K562 (cell line): ENCODE results near the gene EPSTI1. TPM values are rescaled to one million over a fixed set of nuclear protein-coding genes. Genes with fewer than 3 reads are reported as not detected.

Experiments
- ATAC-seq: fragments of 200-7000 bp; cut with Tn5 transposase; 3 replicates; pipeline ENCODE4 v1.9.1; 2020; ENCODE audit warnings: moderate library complexity
- BruUV-seq: library from RNA; stranded (reverse); fragments of 400-500 nt; replicated peaks from 2 replicates; lab custom pipeline; 2021; lab: Mats Ljungman, UMichigan
- CTCF ChIA-PET: fragments of 300-600 bp; formaldehyde crosslinking; extraction: SDS; loops from one replicate; lab custom pipeline; 2021; ENCODE audit warnings: low intra/inter-chr PET ratio; lab: Yijun Ruan, JAX
- POLR2A ChIA-PET: fragments of 300-600, 350-650 bp; sonication (Branson Sonifier 250); formaldehyde crosslinking; extraction: SDS; loops from one replicate; lab custom pipeline; 2021; ENCODE audit warnings: antibody characterized with exemption, inconsistent platforms; lab: Yijun Ruan, JAX
- DNase-seq, 4 experiments: peaks; one replicate each; pipeline versions ENCODE4 v3.0.0 to v3.0.0-alpha.2; 2011 to 2018; ENCODE audit warnings: low spot score in 3 of 4, mixed read lengths in 3 of 4; ENCODE audit errors: extremely low read depth in 1 of 4
- FAIRE-seq: peaks from 2 replicates; lab custom pipeline; 2011; peaks lifted over from hg19 to GRCh38; lab: Jason Lieb, UNC
- H2AFZ ChIP-seq: 2 replicates; pipeline ENCODE4 v1.6.0; 2011; ENCODE audit warnings: low read depth, low read length, control low read depth, inconsistent platforms
- H3K27ac ChIP-seq: fragments of 200-600 bp; 3 replicates; pipeline ENCODE4 v1.8.0; 2011; ENCODE audit warnings: low read depth, mild to moderate bottlenecking, control low read depth, inconsistent platforms, low read length, moderate library complexity, mixed read lengths; ENCODE audit errors: extremely low read depth
- H3K27me3 ChIP-seq, 2 experiments: fragments of 300-600 bp in 1 of 2; 2 replicates in 1 of 2; 3 replicates in 1 of 2; pipeline versions ENCODE4 v1.6.0 to v1.8.0; 2011; ENCODE audit warnings: inconsistent platforms in 2 of 2, low read length in 2 of 2, mild to moderate bottlenecking in 1 of 2, mixed read lengths in 1 of 2, moderate library complexity in 1 of 2; ENCODE audit not compliant: control insufficient read depth in 2 of 2, insufficient read depth in 2 of 2
- H3K36me3 ChIP-seq: fragments of 300-600 bp; 3 replicates; pipeline ENCODE4 v1.8.0; 2011; ENCODE audit warnings: mild to moderate bottlenecking, low read length, inconsistent platforms; ENCODE audit not compliant: control insufficient read depth, insufficient read depth
- H3K4me1 ChIP-seq, 2 experiments: fragments of 200-600 bp in 1 of 2; replicated peaks in 1 of 2; 2 replicates in 1 of 2; 3 replicates in 1 of 2; pipeline versions ENCODE4 v1.5.1 to v1.8.0; 2011; ENCODE audit warnings: inconsistent platforms in 2 of 2, low read length in 2 of 2, mild to moderate bottlenecking in 1 of 2, mixed read lengths in 1 of 2, moderate library complexity in 1 of 2; ENCODE audit not compliant: control insufficient read depth in 2 of 2, insufficient read depth in 2 of 2
- H3K4me2 ChIP-seq: 2 replicates; pipeline ENCODE4 v1.6.1; 2011; ENCODE audit warnings: low read length, control low read depth, inconsistent platforms, mixed read lengths; ENCODE audit not compliant: insufficient read depth
- H3K4me3 ChIP-seq: fragments of 200-600 bp; sonication (generic), shearing (Covaris generic); 2 replicates; pipeline ENCODE4 v1.5.1; 2016; ENCODE audit warnings: control low read depth, inconsistent platforms
- H3K79me2 ChIP-seq: fragments of 200-600 bp; 3 replicates; pipeline ENCODE4 v1.8.0; 2011; ENCODE audit warnings: low read length, inconsistent platforms; ENCODE audit not compliant: control insufficient read depth, insufficient read depth
- H3K9ac ChIP-seq, 2 experiments: 2 replicates each; pipeline versions ENCODE4 v1.6.0 to v1.6.1; 2011; ENCODE audit warnings: low read depth in 2 of 2, low read length in 2 of 2, control low read depth in 1 of 2, inconsistent platforms in 1 of 2, mild to moderate bottlenecking in 1 of 2, mixed read lengths in 1 of 2; ENCODE audit not compliant: insufficient read depth in 1 of 2
- H3K9me1 ChIP-seq: one replicate; pipeline ENCODE4 v1.6.0; 2011; ENCODE audit warnings: inconsistent platforms, mild to moderate bottlenecking, low read length, moderate library complexity; ENCODE audit not compliant: control insufficient read depth, insufficient read depth
- H3K9me3 ChIP-seq: replicated peaks from 2 replicates; pipeline ENCODE4 v1.5.1; 2011; ENCODE audit warnings: low read depth, low read length, inconsistent platforms; ENCODE audit not compliant: control insufficient read depth, insufficient read depth
- H4K20me1 ChIP-seq: replicated peaks from 2 replicates; pipeline ENCODE4 v1.6.1; 2011; ENCODE audit warnings: low read length, inconsistent platforms, mixed read lengths; ENCODE audit not compliant: control insufficient read depth, insufficient read depth
- ADNP ChIP-seq: fragments of 200-800 bp; sonication (Bioruptor generic); IDR thresholded peaks from 2 replicates; pipeline ENCODE4 v1.6.1; 2016; ENCODE audit warnings: missing genetic modification characterization, missing compliant biosample characterization
- BRCA1 ChIP-seq, 2 experiments: fragments of 450-650 bp in 1 of 2; sonication (generic) in 1 of 2; formaldehyde crosslinking in 1 of 2; IDR thresholded peaks; 2 replicates each; pipeline versions ENCODE4 v1.5.0 to v1.6.1; 2017 to 2020; ENCODE audit warnings: mild to moderate bottlenecking in 1 of 2, missing genetic modification reagents in 1 of 2
- EP300 ChIP-seq: IDR thresholded peaks from 2 replicates; pipeline ENCODE4 v1.6.1; 2012; ENCODE audit warnings: low read length, improper control_type of control experiment
- ERF ChIP-seq: fragments of 450-650 bp; formaldehyde crosslinking; IDR thresholded peaks from 2 replicates; pipeline ENCODE4 v1.4.0; 2020; ENCODE audit warnings: mild to moderate bottlenecking, mixed read lengths
- FOXJ2 ChIP-seq: fragments of 200-800 bp; sonication (Bioruptor generic); IDR thresholded peaks from 2 replicates; pipeline ENCODE4 v1.6.1; 2016; ENCODE audit warnings: missing genetic modification characterization, missing compliant biosample characterization
- GTF2F1 ChIP-seq: IDR thresholded peaks from 2 replicates; pipeline ENCODE4 v1.6.1; 2011; ENCODE audit warnings: low read depth, low read length, improper control_type of control experiment
- JUND ChIP-seq, 2 experiments: IDR thresholded peaks; 2 replicates in 1 of 2; 3 replicates in 1 of 2; pipeline ENCODE4 v1.6.1; 2011; ENCODE audit warnings: borderline replicate concordance in 2 of 2, low read depth in 2 of 2, low read length in 2 of 2, improper control_type of control experiment in 1 of 2, missing biosample characterization in 1 of 2, missing genetic modification characterization in 1 of 2, missing genetic modification reagents in 1 of 2
- KLF1 ChIP-seq: fragments of 450-650 bp; IDR thresholded peaks from 2 replicates; pipeline ENCODE4 v1.6.1; 2016; ENCODE audit warnings: missing genetic modification characterization, missing compliant biosample characterization
- L3MBTL2 ChIP-seq: fragments of 450-650 bp; IDR thresholded peaks from 2 replicates; pipeline ENCODE4 v1.6.1; 2016; ENCODE audit warnings: mild to moderate bottlenecking, moderate library complexity
- NFRKB ChIP-seq: fragments of 450-650 bp; IDR thresholded peaks from 2 replicates; pipeline ENCODE4 v1.6.1; 2016; ENCODE audit warnings: low read depth
- NUFIP1 ChIP-seq: fragments of 450-650 bp; IDR thresholded peaks from 2 replicates; pipeline ENCODE4 v1.6.1; 2018; ENCODE audit not compliant: partially characterized antibody
- PHF21A ChIP-seq: fragments of 450-650 bp; IDR thresholded peaks from 2 replicates; pipeline ENCODE4 v1.6.1; 2017; ENCODE audit warnings: low read depth, borderline replicate concordance
- SRSF9 ChIP-seq: fragments of 200-400 bp; formaldehyde crosslinking; IDR thresholded peaks from 2 replicates; pipeline ENCODE4 v1.6.1; 2017; ENCODE audit warnings: low read depth, low read length, borderline replicate concordance
- TAF1 ChIP-seq: IDR thresholded peaks from 2 replicates; pipeline ENCODE4 v1.6.1; 2011; ENCODE audit warnings: mild to moderate bottlenecking, low read length, moderate library complexity; ENCODE audit not compliant: insufficient read depth, control insufficient read depth, severe bottlenecking; ENCODE audit errors: extremely low read depth
- TBL1XR1 ChIP-seq, 2 experiments: IDR thresholded peaks; 2 replicates each; pipeline ENCODE4 v1.6.1; 2012; ENCODE audit warnings: improper control_type of control experiment in 2 of 2, low read length in 2 of 2, mild to moderate bottlenecking in 1 of 2
- TRIM24 ChIP-seq, 2 experiments: fragments of 450-650 bp; IDR thresholded peaks; 2 replicates each; pipeline ENCODE4 v1.6.1; 2016
- ZKSCAN8 ChIP-seq: fragments of 200-800 bp; sonication (Bioruptor generic); IDR thresholded peaks from 2 replicates; pipeline ENCODE4 v1.6.1; 2016; ENCODE audit warnings: missing genetic modification characterization, missing compliant biosample characterization
- ZNF695 ChIP-seq: fragments of 450-650 bp; formaldehyde crosslinking; IDR thresholded peaks from 2 replicates; pipeline ENCODE4 v1.4.0; 2020; ENCODE audit warnings: mild to moderate bottlenecking, moderate library complexity
- WGBS: fragments of 100-300 bp; shearing (Covaris generic); methylation state at CpG from one replicate; pipeline ENCODE4 v1.1.6; 2016; ENCODE audit warnings: low coverage, mixed read lengths; ENCODE audit not compliant: insufficient coverage; ENCODE audit errors: missing lambda C conversion rate; 5-methylcytosine and 5-hydroxymethylcytosine counted together
- in situ Hi-C: fragments of 300-500 bp; cut with MboI; formaldehyde crosslinking; loops from 4 replicates; pipeline ENCODE4 v1.15.0; 2018; ENCODE audit warnings: inconsistent platforms, mixed read lengths
- intact Hi-C: fragments of 100-400 bp; cut with micrococcal nuclease; formaldehyde crosslinking; loops from 2 replicates; pipeline ENCODE4 v1.14.2; 2022
- polyA plus RNA-seq, 8 experiments: library from polyadenylated mRNA; depleted of rRNA in 4 of 8; stranded (reverse) in 5 of 8; unstranded in 3 of 8; fragments of >200 nt; fragmentation: Nextera tagmentation in 2 of 8; fragmentation: Illumina TruSeq in 1 of 8; extraction: Ambion mirVana in 2 of 8; extraction: Trizol in 1 of 8; gene quantifications; 2 replicates each; pipeline versions ENCODE4 v1.2.1 to v1.2.3, GENCODE V29; 2011 to 2014; ENCODE audit warnings: inconsistent platforms in 1 of 8, missing spikeins in 1 of 8
- total RNA-seq, 7 experiments: library from RNA; depleted of rRNA in 6 of 7; stranded (reverse); fragments of >200 nt in 6 of 7; fragmentation: Illumina TruSeq in 2 of 7; extraction: Trizol in 2 of 7; gene quantifications; 2 replicates each; pipeline versions ENCODE4 v1.2.1 to v1.2.3, GENCODE V29; 2011 to 2021; ENCODE audit warnings: low replicate concordance in 1 of 7
- TF ChIP-seq, protein P1 (sequence below): sonication (generic); formaldehyde crosslinking; IDR thresholded peaks from 2 replicates; pipeline ENCODE4 v1.9.0; 2022; ENCODE audit warnings: mild to moderate bottlenecking, missing genetic modification reagents

EPSTI1 gene
- total and polyA plus RNA-seq, 9 of the 15 experiments (the other 6 are each of a cell fraction or from before 2014, with no cell fraction given): 0.18 to 1.0 TPM; not detected in 7

DNA sequence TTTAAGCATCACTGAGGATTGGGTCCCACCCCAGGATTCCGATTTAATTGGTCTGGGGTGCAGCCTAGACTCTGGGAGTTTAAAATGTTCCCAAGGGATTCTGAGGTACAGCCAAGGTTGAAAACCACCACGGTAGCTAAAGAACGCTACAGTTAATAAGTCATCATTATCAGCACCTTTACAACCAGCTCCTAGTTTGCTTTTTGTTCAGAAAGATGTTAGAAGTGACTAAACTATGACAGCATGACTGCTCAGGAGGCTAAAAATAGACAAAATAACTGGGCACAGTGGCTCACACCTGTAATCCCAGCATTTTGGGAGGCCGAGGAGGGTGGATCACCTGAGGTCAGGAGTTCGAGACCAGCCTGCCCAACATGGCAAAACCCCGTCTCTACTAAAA, 11.7 kb upstream of the EPSTI1 start:
- Histone ChIP-seq H2AFZ (no peak overlapping the region), H3K4me3 (no peak overlapping the region), H3K4me1 (no peaks in the 10 kb centered on the region), H3K36me3 (no peaks in the 10 kb centered on the region), H3K4me2 (no peak overlapping the region), H3K9me1 (no peaks in the 10 kb centered on the region), H3K9ac (no peak overlapping the region), H3K27me3 (no peaks in the 10 kb centered on the region), H3K9me3 (no peaks in the 10 kb centered on the region), H3K79me2 (no peaks in the 10 kb centered on the region), H4K20me1 (no peaks in the 10 kb centered on the region), H3K27ac (no peak overlapping the region)
- POLR2A ChIA-PET: no interaction called here
- TF ChIP-seq NUFIP1 (no peak), ADNP (tag) (no peak), L3MBTL2 (no peak), EP300 (no peak), SRSF9 (no peak), ERF (no peak), TAF1 (no peak), TBL1XR1 (IDR thresholded peaks at IDR 0.05; ENCODE audit: low read length in 2 of 2) (no peak), ZKSCAN8 (CRISPR knock-in tag) (no peak), TRIM24 (IDR thresholded peaks at IDR 0.05) (no peak), PHF21A (no peak), FOXJ2 (tag) (no peak), GTF2F1 (no peak), ZNF695 (CRISPR knock-in tag) (no peak), BRCA1 (IDR thresholded peaks at IDR 0.05) (no peak), BRCA1 (CRISPR knock-in tag; IDR thresholded peaks at IDR 0.05) (no peak), NFRKB (no peak), JUND (IDR thresholded peaks at IDR 0.05; ENCODE audit: borderline replicate concordance, low read depth, low read length) (no peak), JUND (tag; IDR thresholded peaks at IDR 0.05; ENCODE audit: borderline replicate concordance, low read depth, low read length) (no peak), KLF1 (tag) (no peak)
- TF ChIP-seq, protein P1, sequence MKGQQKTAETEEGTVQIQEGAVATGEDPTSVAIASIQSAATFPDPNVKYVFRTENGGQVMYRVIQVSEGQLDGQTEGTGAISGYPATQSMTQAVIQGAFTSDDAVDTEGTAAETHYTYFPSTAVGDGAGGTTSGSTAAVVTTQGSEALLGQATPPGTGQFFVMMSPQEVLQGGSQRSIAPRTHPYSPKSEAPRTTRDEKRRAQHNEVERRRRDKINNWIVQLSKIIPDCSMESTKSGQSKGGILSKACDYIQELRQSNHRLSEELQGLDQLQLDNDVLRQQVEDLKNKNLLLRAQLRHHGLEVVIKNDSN: no peak
- no peak for DNase-seq
- CTCF ChIA-PET: no interaction called here
- ATAC-seq: no peak
- in situ Hi-C loops (no loop called here), intact Hi-C loops (no loop called here)
- no peak for FAIRE-seq
- WGBS: 7% methylated on average over 6 of the region's 6 CpGs
- BruUV-seq: no TSS peak
